ENCODE measurements around the gene STON1.
"Not testable (repeated sequence)": the region's sequence is repeated elsewhere in the genome, so short reads cannot be mapped to it uniquely, and the experiment has no call there.

STON1 gene

DNA sequence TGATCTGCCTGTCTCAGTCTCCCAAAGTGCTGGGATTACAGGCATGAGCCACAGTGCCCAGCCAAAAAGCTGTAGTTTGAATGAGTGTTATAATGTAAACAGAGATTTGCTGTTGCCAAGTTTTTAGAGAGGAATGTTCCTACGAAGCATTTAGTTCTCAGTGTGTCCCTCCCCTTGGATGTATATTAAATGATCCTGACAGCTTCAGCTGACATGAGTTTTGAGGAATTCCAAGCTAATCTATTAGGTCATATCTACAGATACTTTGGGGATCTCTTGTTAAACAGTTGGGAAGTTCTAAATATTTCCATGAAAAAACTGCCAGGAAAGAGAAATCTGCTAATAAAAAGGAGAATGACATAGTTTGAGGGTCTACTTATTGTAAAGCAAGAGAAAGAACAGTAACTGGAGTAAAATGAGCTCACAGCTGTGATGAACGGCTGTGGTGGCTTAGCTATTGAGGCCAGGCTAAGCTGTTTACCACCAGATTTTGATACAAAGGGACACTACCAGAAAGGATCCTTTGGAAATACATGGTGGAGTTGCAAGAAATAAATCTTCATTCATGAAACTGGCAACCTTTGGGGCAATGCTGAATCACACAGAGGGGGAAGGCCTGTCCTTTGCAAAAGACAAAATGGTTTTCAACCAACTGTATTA is 2.6 kb upstream of the STON1 start:
- DNase-seq (ENCODE audit: insufficient read length, low spot score): no peak
- FAIRE-seq: no peak

DNA sequence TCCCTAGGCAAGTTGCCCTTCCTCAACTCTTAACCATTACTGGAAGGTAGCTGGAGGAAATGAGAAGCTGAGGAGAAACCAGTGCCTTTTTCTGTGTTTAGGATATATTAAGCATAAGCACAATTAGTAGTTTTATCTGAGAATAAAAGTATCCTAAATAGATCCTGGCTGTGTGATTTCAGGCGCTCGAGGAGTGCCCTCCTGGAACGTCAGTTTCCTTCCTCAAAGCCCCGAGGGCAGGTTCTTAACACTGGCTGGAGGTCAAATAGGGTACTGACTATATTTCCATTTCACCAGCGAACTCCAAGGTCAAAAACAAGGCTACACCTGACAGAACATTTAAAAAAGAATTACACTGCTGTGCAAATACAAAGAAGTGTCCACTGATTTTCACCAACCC is 1.5 kb upstream of the STON1 start:
- no peak for DNase-seq (ENCODE audit: insufficient read length, low spot score)
- no peak for FAIRE-seq

- no peak for FAIRE-seq
- DNase-seq (ENCODE audit: insufficient read length, low spot score): no peak
These were observed 760 bp upstream of the STON1 start for GRCh38 chr2:48529194-48529593.

- no peak for FAIRE-seq
These were observed 300 bp upstream of the STON1 start for GRCh38 chr2:48529676-48530032.

DNA sequence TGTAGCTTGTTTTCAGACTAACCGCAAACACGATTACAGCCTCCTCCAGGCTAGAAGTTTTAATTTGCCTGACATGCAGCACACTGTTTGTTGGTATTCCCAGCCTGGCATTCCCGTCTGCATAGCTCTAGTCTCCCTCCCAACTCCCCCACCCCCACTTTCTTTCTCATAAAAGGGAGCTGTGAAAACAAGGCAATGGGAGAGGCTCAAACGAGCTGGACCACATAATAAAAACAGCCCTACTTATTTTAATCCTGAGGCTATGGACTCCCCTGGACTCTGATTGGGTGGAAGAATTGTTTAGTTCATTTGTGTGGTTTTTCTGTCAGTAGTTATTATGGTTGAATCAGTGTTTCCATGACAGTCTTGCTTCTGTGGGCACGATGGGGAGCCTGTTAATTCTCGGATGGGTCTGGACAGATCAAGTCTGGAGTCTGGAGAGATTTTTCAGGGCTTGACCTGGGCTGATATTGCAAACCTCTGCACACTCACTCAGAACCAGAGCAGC is 1.2 kb downstream of the STON1 start:
- DNase-seq (ENCODE audit: insufficient read length, low spot score) (peak; percentile 66), FAIRE-seq (no peak)

More at GRCh38 chr2:48529676-48530032, 300 bp upstream of the STON1 start:
- no peak for DNase-seq (ENCODE audit: insufficient read length, low spot score)

GRCh38 chr2:48532174-48532573 is 2.2 kb downstream of the STON1 start:
- DNase-seq (ENCODE audit: insufficient read length, low spot score) (no peak), FAIRE-seq (no peak)

DNA sequence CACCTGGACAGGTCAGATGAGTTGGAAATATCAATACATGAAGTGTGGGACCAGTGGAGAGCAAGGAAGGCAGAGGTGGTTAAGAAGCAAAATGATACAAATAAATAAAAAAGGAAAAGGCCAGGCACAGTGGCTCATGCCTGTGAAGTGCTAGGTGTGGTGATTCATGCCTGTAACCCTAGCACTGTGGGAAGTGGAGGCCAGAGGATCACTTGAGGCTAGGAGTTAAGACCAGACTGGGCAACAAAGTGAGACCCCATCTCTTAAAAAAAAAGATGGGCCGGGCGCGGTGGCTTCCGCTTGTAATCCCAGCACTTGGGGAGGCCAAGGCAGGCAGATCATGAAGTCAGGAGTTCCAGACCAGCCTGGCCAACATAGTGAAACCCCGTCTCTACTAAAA is 2.9 kb downstream of the STON1 start:
- FAIRE-seq (no peak), DNase-seq (ENCODE audit: insufficient read length, low spot score) (no peak)

DNA sequence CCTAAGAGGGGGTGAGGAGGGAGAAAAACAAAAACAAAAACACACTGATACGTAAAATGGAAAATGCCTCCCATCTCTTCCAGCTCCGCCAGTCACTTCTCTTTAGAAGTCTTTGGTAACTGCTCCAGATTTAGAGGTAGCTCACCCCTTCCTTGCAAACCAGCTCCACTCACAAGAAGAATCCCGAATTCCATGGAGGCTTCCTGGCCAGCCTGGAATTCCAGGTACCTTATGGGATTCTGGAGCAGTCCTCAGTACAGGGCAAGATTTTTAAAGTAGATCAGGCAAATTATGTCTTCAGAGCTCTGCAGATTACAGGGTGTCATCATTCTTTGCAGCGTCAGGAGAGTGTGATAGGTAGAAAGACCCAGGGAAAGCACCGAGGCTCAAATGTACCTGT is 4.8 kb downstream of the STON1 start:
- FAIRE-seq (no peak), DNase-seq (ENCODE audit: insufficient read length, low spot score) (no peak)

DNA sequence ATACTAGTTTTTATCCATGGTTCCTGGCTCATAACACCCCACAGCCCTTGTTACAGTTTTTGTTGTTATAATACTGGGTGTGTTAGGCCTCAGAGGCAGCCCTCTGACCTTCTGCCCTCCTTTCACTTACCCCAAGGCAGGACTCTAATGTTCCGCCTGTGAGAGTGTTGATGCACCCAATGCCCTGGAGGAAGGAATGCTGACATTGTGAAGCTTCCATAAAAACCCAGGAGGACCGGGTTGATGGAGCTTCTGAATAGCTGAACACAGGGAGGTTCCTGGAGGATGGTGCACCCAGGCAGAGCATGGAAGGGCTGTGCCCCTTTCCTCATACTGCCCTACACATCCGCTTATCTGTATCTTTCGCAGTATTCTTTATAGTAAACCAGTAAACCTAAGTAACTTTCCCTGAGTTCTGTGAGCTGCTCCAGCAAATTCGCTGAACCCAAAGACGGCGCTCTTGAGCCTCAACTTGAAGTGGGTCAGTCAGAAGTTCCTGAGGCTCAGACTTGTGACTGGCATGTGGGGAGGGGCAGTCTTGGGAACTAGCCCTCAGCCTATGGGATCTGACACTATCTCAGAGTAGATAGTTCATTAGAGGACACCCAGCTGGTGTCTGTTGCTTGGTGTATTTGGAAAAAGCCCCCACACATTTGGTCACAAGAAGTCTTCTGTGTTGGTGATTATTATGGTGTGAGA is 10.4 kb downstream of the STON1 start:
- no peak for DNase-seq (ENCODE audit: insufficient read length, low spot score)
- FAIRE-seq: no peak

DNA sequence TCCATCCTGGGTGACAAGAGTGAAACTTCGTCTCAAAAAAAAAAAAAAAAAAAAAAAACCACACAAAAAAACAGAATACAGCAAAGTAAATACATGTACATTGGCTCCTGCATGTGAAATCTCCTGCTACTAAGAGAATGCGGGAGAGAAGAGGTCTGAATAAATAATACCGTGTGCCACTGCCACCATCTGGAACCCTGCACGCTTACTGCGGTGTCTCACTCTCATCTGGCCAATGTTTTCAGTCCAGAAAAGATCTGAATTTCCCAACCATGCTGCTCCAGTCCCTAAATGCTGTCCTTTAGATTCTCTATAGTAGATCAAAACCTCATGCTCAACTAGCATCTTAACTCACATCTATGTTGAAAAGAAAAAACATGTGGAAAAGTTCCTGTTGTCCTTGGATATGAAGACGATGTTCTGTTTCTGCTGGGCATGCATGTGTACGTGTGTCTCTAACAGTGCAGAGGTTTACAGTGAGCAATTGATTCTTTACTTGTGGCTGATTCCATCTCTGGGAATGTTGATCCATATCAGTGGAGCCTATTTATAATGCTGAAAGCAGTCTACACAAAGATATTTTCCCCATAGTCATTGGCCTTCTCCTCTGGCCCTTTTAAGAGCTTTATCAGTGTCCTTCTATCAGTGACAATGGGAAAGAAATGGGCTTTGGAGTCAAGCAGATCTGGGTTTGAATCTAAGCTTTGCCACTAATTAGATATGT is 11.9 kb downstream of the STON1 start:
- FAIRE-seq (no peak), DNase-seq (ENCODE audit: insufficient read length, low spot score) (no peak)

- FAIRE-seq (no peak), DNase-seq (ENCODE audit: insufficient read length, low spot score) (no peak)
These were observed 13.9 kb downstream of the STON1 start for GRCh38 chr2:48543895-48544294.

GRCh38 chr2:48545244-48545643 is 15.3 kb downstream of the STON1 start:
- no peak for DNase-seq (ENCODE audit: insufficient read length, low spot score)
- no peak for FAIRE-seq

DNA sequence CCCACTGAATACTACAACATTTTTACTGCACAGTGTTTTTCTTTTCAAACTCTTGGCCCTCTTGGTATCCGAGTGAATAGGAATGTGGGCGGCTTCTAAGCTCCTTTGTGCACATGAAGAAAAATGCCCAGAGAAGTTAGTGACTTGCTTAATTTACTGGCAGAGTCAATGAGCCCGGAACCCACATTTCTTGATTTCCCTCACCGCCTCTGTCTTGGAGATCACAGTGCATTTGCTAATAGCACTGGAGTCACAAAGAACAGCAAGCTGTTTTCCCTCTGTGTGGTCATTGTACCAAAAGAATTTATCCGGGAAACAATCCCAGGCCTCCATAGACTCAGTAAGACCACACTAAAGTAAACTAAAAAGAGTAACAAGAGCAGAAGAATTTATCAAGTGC is 18.9 kb downstream of the STON1 start:
- FAIRE-seq (no peak), DNase-seq (ENCODE audit: insufficient read length, low spot score) (no peak)

DNA sequence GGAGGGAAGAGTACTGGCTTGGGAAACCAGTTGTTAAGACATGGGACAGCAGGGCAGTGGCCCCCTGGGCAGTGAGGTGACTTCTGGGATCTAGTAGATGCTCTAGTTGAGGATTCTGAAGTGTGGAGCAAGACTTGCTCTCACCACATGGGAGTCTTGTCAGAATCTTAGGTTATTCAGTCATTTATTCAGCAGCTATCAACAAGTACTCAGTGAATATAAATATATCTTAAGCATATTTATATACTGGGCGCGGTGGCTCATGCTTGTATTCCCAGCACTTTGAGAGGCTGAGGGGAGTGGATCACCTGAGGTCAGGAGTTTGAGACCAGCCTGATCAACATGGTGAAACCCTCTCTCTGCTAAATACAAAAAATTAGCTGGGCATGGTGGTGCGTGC is 20.0 kb downstream of the STON1 start:
- no peak for FAIRE-seq
- DNase-seq (ENCODE audit: insufficient read length, low spot score): no peak

- FAIRE-seq: no peak
- DNase-seq (ENCODE audit: insufficient read length, low spot score): no peak
These were observed 21.6 kb downstream of the STON1 start for GRCh38 chr2:48551548-48551947.

GRCh38 chr2:48555071-48555470 is 25.1 kb downstream of the STON1 start:
- DNase-seq (ENCODE audit: insufficient read length, low spot score); FAIRE-seq: not testable (repeated sequence)

- no peak for DNase-seq (ENCODE audit: insufficient read length, low spot score)
- no peak for FAIRE-seq
These were observed 28.5 kb downstream of the STON1 start for GRCh38 chr2:48558456-48558855.

- DNase-seq (ENCODE audit: insufficient read length, low spot score) (no peak), FAIRE-seq (no peak)
These were observed 30.7 kb downstream of the STON1 start for GRCh38 chr2:48560546-48561209.

DNA sequence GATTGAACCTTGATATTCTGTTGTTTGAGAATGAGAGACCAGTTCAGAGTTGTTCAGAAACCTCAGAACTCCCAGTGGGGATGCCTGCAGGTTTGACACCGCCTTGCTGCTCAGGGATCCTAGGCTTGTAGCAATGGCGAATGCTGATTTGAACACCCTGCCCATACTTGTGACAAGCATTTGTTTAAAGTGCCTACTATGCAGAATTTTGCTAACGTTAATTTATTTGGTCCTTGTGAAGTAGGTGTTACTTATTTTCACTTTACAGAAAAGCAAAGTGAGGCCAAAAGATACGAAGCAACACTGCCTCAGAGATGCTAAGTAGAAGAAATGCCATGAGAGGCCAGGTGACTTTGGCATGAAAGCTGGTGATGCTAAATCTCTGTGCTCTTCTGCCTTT is 32.3 kb downstream of the STON1 start:
- no peak for FAIRE-seq
- no peak for DNase-seq (ENCODE audit: insufficient read length, low spot score)

DNA sequence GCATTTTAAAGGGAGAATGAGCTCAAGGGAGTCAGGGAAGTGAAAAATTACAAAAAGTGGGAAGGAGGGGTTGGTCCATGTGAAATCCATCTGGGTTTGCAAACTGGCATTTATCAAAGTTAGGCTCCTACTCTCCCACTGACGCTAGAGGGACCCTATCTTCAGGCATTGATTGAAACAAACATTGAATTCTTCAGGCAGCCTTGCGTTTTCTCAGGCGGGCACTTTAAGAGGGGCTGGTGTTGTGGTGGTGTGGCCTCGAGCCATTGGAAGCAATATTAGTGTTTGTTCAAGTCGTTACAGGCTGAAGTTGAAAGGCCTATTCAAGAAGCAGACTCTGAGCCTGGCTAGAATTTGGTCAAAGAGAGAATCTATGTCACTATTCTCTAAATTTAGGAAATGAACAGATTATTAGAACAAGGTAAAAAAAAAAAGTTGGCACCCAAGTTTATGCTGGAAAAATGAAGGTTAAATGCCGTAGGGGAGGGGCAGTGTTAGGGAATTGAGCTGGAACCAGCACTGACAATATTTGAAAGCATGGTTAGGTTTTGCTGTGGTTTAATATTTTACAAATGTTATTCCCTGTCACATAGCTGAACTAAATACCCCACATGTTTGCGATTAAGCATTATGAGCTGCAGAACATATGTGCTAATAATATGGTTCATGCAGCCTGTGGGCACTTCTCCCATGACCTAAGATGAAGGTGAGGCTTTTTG is 36.8 kb downstream of the STON1 start:
- no peak for FAIRE-seq
- DNase-seq (ENCODE audit: insufficient read length, low spot score): no peak

DNA sequence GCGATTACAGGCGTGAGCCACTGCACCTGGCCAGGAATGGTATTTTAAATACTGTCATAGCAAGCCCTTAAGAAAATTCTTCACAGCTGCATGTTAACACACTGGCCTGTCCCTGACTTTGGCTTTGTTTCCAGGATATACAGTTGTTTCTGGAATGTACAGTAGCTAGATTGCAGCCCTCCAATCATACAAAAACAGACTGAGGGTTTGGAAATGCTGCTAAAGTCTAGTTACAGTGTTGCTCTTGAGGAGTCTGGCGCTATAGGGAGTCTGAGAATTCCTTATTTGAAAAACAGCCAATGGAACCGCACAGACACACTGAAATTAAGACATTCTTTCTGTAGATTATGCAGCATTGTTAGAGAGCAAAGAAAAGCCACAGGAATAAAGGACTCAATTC is 37.7 kb downstream of the STON1 start:
- no peak for FAIRE-seq
- DNase-seq (ENCODE audit: insufficient read length, low spot score): no peak

Data from HTR-8/SVneo (cell line).